Measurements from ENCODE around the gene KCNA4. TPM values are rescaled to one million over a fixed set of nuclear protein-coding genes. Genes with fewer than 3 reads are reported as not detected.
"Not testable (repeated sequence)": the region's sequence is repeated elsewhere in the genome, so short reads cannot be mapped to it uniquely, and the experiment has no call there.

Gene KCNA4
- total RNA-seq, 1 experiment from 2014 or later: 0.12 TPM

DNA sequence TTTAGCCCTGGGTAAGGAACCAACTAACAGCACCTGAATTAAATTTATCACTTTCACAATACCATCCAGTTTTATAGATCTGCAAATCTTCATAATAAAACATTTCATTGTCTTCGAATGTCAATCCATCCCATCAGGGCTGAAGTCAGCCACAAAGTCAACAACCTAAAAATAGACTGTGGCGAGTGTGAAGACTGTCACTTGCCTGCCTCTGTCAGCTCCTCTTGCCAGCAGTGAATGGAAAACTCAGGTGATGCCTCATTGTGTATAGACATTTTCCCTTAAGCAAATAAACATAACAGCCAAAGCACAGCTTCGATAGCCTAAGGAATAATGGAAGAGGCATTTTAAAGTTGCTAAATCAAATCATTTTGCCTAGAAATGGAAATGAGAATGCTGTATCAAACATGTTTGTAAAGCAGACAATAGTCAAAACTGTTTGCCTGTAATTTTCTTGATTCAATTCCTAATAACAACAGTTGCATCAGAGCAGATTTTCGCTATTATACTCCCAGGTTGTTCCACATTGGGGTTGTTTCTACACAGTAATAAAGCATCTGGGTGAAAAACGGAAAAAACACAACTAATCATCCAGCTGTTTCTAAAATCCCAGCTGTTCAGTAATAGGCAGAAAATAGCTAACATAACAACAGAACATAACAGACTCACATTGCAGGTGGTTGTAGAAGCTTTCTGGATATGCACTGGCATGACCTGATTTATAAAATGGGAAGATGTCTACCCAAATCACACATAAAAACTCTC is 15.7 kb downstream of the KCNA4 start:
- no peak for DNase-seq (ENCODE audit: low read depth)

- DNase-seq (ENCODE audit: low read depth): no peak
Measured at GRCh38 chr11:29996016-29996415, 20.8 kb downstream of the KCNA4 start.

GRCh38 chr11:29989174-29989970 is 27.5 kb downstream of the KCNA4 start:
- DNase-seq (ENCODE audit: low read depth): no peak

GRCh38 chr11:29985248-29985647 is 31.6 kb downstream of the KCNA4 start:
- no peak for DNase-seq (ENCODE audit: low read depth)

DNA sequence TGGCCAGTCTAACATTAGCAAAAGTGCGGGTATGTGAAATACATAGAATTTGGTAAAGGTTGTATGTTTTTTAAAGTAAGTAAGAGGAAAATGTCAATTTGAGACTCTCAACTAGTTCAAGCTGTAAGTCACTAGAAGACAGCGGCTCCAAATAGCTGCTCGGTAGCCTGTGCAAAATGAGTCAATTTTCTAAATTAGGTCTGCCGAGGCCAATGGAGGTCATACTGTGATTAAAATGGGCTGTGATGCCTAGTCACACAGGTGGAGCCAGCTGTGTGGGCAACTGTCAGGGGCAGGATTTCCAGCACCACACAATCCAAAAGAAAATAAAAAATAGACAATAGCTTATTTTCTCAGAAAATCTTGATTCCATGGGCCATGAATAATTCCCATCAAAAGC is 32.3 kb downstream of the KCNA4 start:
- no peak for DNase-seq (ENCODE audit: low read depth)

DNA sequence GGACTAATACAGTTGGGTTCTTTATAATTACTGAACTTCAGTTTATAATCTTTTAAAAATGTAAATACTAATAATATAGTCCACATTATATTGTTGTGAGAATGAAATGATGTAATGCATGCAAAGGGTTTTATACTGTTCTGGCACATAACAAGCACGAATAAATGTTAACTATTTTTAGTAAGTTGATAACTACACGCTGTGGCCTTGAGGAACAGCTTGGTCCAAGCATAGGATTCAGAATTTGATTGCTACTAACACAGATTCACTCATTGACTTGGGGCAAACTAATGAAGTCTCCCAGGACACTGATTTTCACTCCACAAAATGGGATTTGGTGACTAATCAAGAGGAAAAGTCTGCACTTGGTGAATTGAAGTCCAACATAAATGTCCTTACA is 38.3 kb downstream of the KCNA4 start:
- no peak for DNase-seq (ENCODE audit: low read depth)

GRCh38 chr11:29975580-29975979 is 41.2 kb downstream of the KCNA4 start:
- DNase-seq (ENCODE audit: low read depth): not testable (repeated sequence)

DNA sequence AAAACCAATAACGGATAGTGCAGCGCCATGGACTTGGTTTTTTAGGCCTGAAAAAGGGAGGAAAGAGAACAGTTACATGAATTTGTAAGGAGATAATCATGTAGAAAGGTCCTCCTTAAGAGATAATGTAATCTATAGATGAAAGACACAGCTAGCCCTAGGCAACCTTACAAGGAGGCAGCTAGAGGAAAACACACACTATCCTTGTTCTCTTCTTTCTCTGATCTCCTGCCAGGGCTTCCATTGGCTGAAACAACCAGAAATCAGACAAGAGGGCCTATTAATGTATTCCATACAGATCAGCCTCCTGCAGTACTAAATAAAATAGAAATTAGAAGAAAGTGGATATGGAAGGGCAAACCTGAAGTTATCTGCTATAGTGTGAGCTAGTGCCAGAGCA is 53.0 kb downstream of the KCNA4 start:
- peak; percentile 7 for DNase-seq (ENCODE audit: low read depth)

DNA sequence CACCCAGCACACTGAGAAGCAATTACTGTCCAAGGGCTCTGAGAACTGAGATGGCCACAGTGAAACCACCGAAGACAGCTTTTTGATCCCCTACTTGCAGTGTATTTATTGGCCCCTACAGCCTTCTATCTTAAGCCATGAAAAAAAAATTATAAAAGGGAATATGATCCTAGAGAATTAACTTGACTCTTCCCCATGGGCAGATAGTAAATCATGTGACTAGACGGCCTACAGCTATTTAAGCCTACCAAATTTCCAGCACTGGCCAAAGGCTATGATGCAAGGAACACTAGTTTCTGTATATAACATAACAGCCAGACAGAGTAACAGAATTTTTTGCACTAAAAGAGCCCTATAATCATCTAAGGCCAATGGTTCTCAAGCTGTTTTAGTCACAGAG is 53.8 kb downstream of the KCNA4 start:
- no peak for DNase-seq (ENCODE audit: low read depth)

DNA sequence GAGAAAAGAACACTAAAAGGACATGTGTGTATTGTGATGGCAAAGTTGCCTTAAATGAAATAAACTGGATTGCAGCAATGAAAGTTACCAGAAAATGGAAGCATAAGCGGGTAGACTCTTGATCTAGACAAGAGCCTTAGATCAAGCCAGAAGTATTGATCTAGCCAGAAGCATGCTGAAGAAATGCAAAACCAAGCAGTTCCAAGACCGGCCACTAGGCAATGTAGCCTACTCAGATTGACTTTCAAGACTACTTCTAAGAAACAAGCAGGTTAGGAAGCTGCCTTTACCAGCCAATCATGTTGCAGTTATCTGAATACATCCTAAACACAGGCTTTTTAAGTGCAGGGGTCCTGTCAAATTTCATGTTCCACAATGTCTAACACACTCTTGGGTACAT is 54.6 kb downstream of the KCNA4 start:
- DNase-seq (ENCODE audit: low read depth): no peak

Other genes with a start within 250 kb of the KCNA4 start
- not detected in 2 replicates for gene FSHB, start 214.0 kb upstream of the KCNA4 start, total RNA-seq (2014; rRNA removed; shearing (Covaris generic))